ENCODE results near the gene CEP350.

- no peak for TF ChIP-seq CTCF (conservative IDR thresholded peaks at IDR 0.05; ENCODE audit: low read length)
- TF ChIP-seq EZH2phosphoT487 (IDR thresholded peaks at IDR 0.05; ENCODE audit: borderline replicate concordance, low read depth, low read length): no peak
Observed at GRCh38 chr1:179924268-179924667, 30.3 kb upstream of the CEP350 start.
